ENCODE measurements around the gene POU4F3.

POU4F3 gene

GRCh38 chr5:146345240-146345577 lies 6.6 kb downstream of the POU4F3 start:
- peak; percentile 25 for DNase-seq
- H3K4me3 ChIP-seq (ENCODE audit: low read length) = no peak overlapping the region
- no CpG with 5 or more reads among the region's 12 CpGs for WGBS (ENCODE audit: extremely low coverage, insufficient coverage, low lambda C conversion rate)

GRCh38 chr5:146345578-146346366 lies 7.1 kb downstream of the POU4F3 start:
- H3K4me2 ChIP-seq (ENCODE audit: low read length) = peak overlapping the region; percentile 60
- H3K36me3 ChIP-seq (ENCODE audit: control insufficient read depth, insufficient read depth, low read length) = no peaks in the 10 kb centered on the region
- peaks cover 54% of the 10 kb centered on the region for H3K27me3 ChIP-seq (ENCODE audit: insufficient read depth, low read length, poor library complexity)
- H3K79me1 ChIP-seq (ENCODE audit: low read length) = no peaks in the 10 kb centered on the region
- no peak overlapping the region for H4K8ac ChIP-seq (ENCODE audit: low read depth, low read length)
- no peak overlapping the region for H3K23ac ChIP-seq (ENCODE audit: low read length)
- H3K56ac ChIP-seq (ENCODE audit: low read length) = peak overlapping the region; percentile 69
- no peak overlapping the region for H2BK5ac ChIP-seq (ENCODE audit: low read length)
- DNase-seq = peak; percentile 49
- H3K4ac ChIP-seq (ENCODE audit: low read depth, low read length) = no peak overlapping the region
- WGBS (ENCODE audit: extremely low coverage, insufficient coverage, low lambda C conversion rate) = no CpG with 5 or more reads among the region's 76 CpGs
- H3K79me2 ChIP-seq (ENCODE audit: control insufficient read depth, insufficient read depth, low read length) = no peaks in the 10 kb centered on the region
- H2BK120ac ChIP-seq (ENCODE audit: low read depth, low read length) = no peak overlapping the region
- H4K5ac ChIP-seq (ENCODE audit: low read length) = no peak overlapping the region
- no peak overlapping the region for H2AK5ac ChIP-seq (ENCODE audit: low read length)
- H3K18ac ChIP-seq (ENCODE audit: low read length) = no peak overlapping the region
- no peak overlapping the region for H3K27ac ChIP-seq (ENCODE audit: low read depth, low read length)
- peak overlapping the region; percentile 17 for H3K9ac ChIP-seq (ENCODE audit: low read length)
- peaks cover 2% of the 10 kb centered on the region for H3K4me1 ChIP-seq (ENCODE audit: control insufficient read depth, low read depth, low read length)
- no peak overlapping the region for H2BK15ac ChIP-seq (replicated peaks; ENCODE audit: low read depth)
- peak overlapping the region; percentile 7 for H3K4me3 ChIP-seq (ENCODE audit: low read length)

More at GRCh38 chr5:146345240-146345577, 6.6 kb downstream of the POU4F3 start:
- no peak overlapping the region for H3K56ac ChIP-seq (ENCODE audit: low read length)
- no peak overlapping the region for H3K9ac ChIP-seq (ENCODE audit: low read length)
- H3K79me1 ChIP-seq (ENCODE audit: low read length) = no peaks in the 10 kb centered on the region
- peak overlapping the region; percentile 60 for H3K4me2 ChIP-seq (ENCODE audit: low read length)
- H3K4me1 ChIP-seq (ENCODE audit: control insufficient read depth, low read depth, low read length) = peaks cover 2% of the 10 kb centered on the region
- no peak overlapping the region for H3K23ac ChIP-seq (ENCODE audit: low read length)
- no peaks in the 10 kb centered on the region for H3K36me3 ChIP-seq (ENCODE audit: control insufficient read depth, insufficient read depth, low read length)
- H2BK15ac ChIP-seq (replicated peaks; ENCODE audit: low read depth) = no peak overlapping the region
- peaks cover 60% of the 10 kb centered on the region for H3K27me3 ChIP-seq (ENCODE audit: insufficient read depth, low read length, poor library complexity)
- no peak overlapping the region for H3K18ac ChIP-seq (ENCODE audit: low read length)
- no peak overlapping the region for H4K5ac ChIP-seq (ENCODE audit: low read length)
- H2BK120ac ChIP-seq (ENCODE audit: low read depth, low read length) = no peak overlapping the region
- no peaks in the 10 kb centered on the region for H3K79me2 ChIP-seq (ENCODE audit: control insufficient read depth, insufficient read depth, low read length)
- H2BK5ac ChIP-seq (ENCODE audit: low read length) = no peak overlapping the region
- H2AK5ac ChIP-seq (ENCODE audit: low read length) = no peak overlapping the region
- H3K27ac ChIP-seq (ENCODE audit: low read depth, low read length) = no peak overlapping the region
- no peak overlapping the region for H4K8ac ChIP-seq (ENCODE audit: low read depth, low read length)
- no peak overlapping the region for H3K4ac ChIP-seq (ENCODE audit: low read depth, low read length)

- Histone ChIP-seq H3K23ac (ENCODE audit: low read length) (no peak overlapping the region), H3K79me1 (ENCODE audit: low read length) (no peaks in the 10 kb centered on the region), H3K4ac (ENCODE audit: low read depth, low read length) (no peak overlapping the region), H2BK15ac (replicated peaks; ENCODE audit: low read depth) (no peak overlapping the region), H3K4me1 (ENCODE audit: control insufficient read depth, low read depth, low read length) (no peaks in the 10 kb centered on the region), H3K27me3 (ENCODE audit: insufficient read depth, low read length, poor library complexity) (peaks cover 2% of the 10 kb centered on the region), H3K27ac (ENCODE audit: low read depth, low read length) (no peak overlapping the region), H2BK5ac (ENCODE audit: low read length) (no peak overlapping the region), H4K8ac (ENCODE audit: low read depth, low read length) (no peak overlapping the region), H3K79me2 (ENCODE audit: control insufficient read depth, insufficient read depth, low read length) (no peaks in the 10 kb centered on the region), H3K4me3 (ENCODE audit: low read length) (no peak overlapping the region), H3K4me2 (ENCODE audit: low read length) (no peak overlapping the region), H3K56ac (ENCODE audit: low read length) (no peak overlapping the region), H3K9ac (ENCODE audit: low read length) (no peak overlapping the region), H3K36me3 (ENCODE audit: control insufficient read depth, insufficient read depth, low read length) (no peaks in the 10 kb centered on the region), H2AK5ac (ENCODE audit: low read length) (no peak overlapping the region), H4K5ac (ENCODE audit: low read length) (no peak overlapping the region), H2BK120ac (ENCODE audit: low read depth, low read length) (no peak overlapping the region), H3K18ac (ENCODE audit: low read length) (no peak overlapping the region)
- DNase-seq = no peak
These were observed 18.5 kb downstream of the POU4F3 start for GRCh38 chr5:146357126-146357525.

GRCh38 chr5:146359836-146360235 lies 21.2 kb downstream of the POU4F3 start:
- no peak overlapping the region for H2BK15ac ChIP-seq (replicated peaks; ENCODE audit: low read depth)
- no peak overlapping the region for H2AK5ac ChIP-seq (ENCODE audit: low read length)
- no peak overlapping the region for H3K23ac ChIP-seq (ENCODE audit: low read length)
- no peaks in the 10 kb centered on the region for H3K79me1 ChIP-seq (ENCODE audit: low read length)
- no peak overlapping the region for H3K56ac ChIP-seq (ENCODE audit: low read length)
- H2BK120ac ChIP-seq (ENCODE audit: low read depth, low read length) = no peak overlapping the region
- H3K4me3 ChIP-seq (ENCODE audit: low read length) = no peak overlapping the region
- no peak overlapping the region for H3K18ac ChIP-seq (ENCODE audit: low read length)
- no peak overlapping the region for H3K4me2 ChIP-seq (ENCODE audit: low read length)
- H4K5ac ChIP-seq (ENCODE audit: low read length) = no peak overlapping the region
- H4K8ac ChIP-seq (ENCODE audit: low read depth, low read length) = no peak overlapping the region
- H3K4me1 ChIP-seq (ENCODE audit: control insufficient read depth, low read depth, low read length) = no peaks in the 10 kb centered on the region
- no peaks in the 10 kb centered on the region for H3K79me2 ChIP-seq (ENCODE audit: control insufficient read depth, insufficient read depth, low read length)
- no peak overlapping the region for H2BK5ac ChIP-seq (ENCODE audit: low read length)
- no peaks in the 10 kb centered on the region for H3K36me3 ChIP-seq (ENCODE audit: control insufficient read depth, insufficient read depth, low read length)
- WGBS (ENCODE audit: extremely low coverage, insufficient coverage, low lambda C conversion rate) = no CpG with 5 or more reads among the region's 5 CpGs
- no peak overlapping the region for H3K4ac ChIP-seq (ENCODE audit: low read depth, low read length)
- H3K27ac ChIP-seq (ENCODE audit: low read depth, low read length) = no peak overlapping the region
- DNase-seq = no peak
- no peak overlapping the region for H3K9ac ChIP-seq (ENCODE audit: low read length)
- H3K27me3 ChIP-seq (ENCODE audit: insufficient read depth, low read length, poor library complexity) = no peaks in the 10 kb centered on the region

GRCh38 chr5:146363161-146363874 lies 24.7 kb downstream of the POU4F3 start:
- no peak overlapping the region for H2BK120ac ChIP-seq (ENCODE audit: low read depth, low read length)
- H2BK5ac ChIP-seq (ENCODE audit: low read length) = no peak overlapping the region
- no peak overlapping the region for H3K4me2 ChIP-seq (ENCODE audit: low read length)
- H3K9ac ChIP-seq (ENCODE audit: low read length) = no peak overlapping the region
- no peak overlapping the region for H4K8ac ChIP-seq (ENCODE audit: low read depth, low read length)
- no peaks in the 10 kb centered on the region for H3K27me3 ChIP-seq (ENCODE audit: insufficient read depth, low read length, poor library complexity)
- no peak overlapping the region for H3K56ac ChIP-seq (ENCODE audit: low read length)
- no peaks in the 10 kb centered on the region for H3K4me1 ChIP-seq (ENCODE audit: control insufficient read depth, low read depth, low read length)
- whole genome bisulfite sequencing (ENCODE audit: extremely low coverage, insufficient coverage, low lambda C conversion rate) = no CpG with 5 or more reads among the region's 7 CpGs
- H3K79me2 ChIP-seq (ENCODE audit: control insufficient read depth, insufficient read depth, low read length) = no peaks in the 10 kb centered on the region
- no peaks in the 10 kb centered on the region for H3K36me3 ChIP-seq (ENCODE audit: control insufficient read depth, insufficient read depth, low read length)
- H3K4me3 ChIP-seq (ENCODE audit: low read length) = no peak overlapping the region
- DNase-seq = no peak
- no peak overlapping the region for H3K23ac ChIP-seq (ENCODE audit: low read length)
- no peak overlapping the region for H2BK15ac ChIP-seq (replicated peaks; ENCODE audit: low read depth)
- H3K79me1 ChIP-seq (ENCODE audit: low read length) = no peaks in the 10 kb centered on the region
- no peak overlapping the region for H3K4ac ChIP-seq (ENCODE audit: low read depth, low read length)
- H3K27ac ChIP-seq (ENCODE audit: low read depth, low read length) = no peak overlapping the region
- no peak overlapping the region for H3K18ac ChIP-seq (ENCODE audit: low read length)
- H2AK5ac ChIP-seq (ENCODE audit: low read length) = no peak overlapping the region
- H4K5ac ChIP-seq (ENCODE audit: low read length) = no peak overlapping the region

Data from mesendoderm (in vitro differentiated cells).